HG02623 (cell line): ENCODE measurements around the gene ABHD12B.
"Not testable (repeated sequence)": the region's sequence is repeated elsewhere in the genome, so short reads cannot be mapped to it uniquely, and the experiment has no call there.

Source experiments
- ATAC-seq: cut with Tn5 transposase; IDR thresholded peaks from one replicate; pipeline ENCODE4 v1.9.1; 2021; ENCODE audit warnings: moderate library complexity; ENCODE audit not compliant: unreplicated experiment

The ABHD12B gene

GRCh38 chr14:50892255-50892654, 20.4 kb downstream of the ABHD12B start:
- ATAC-seq = no peak

DNA sequence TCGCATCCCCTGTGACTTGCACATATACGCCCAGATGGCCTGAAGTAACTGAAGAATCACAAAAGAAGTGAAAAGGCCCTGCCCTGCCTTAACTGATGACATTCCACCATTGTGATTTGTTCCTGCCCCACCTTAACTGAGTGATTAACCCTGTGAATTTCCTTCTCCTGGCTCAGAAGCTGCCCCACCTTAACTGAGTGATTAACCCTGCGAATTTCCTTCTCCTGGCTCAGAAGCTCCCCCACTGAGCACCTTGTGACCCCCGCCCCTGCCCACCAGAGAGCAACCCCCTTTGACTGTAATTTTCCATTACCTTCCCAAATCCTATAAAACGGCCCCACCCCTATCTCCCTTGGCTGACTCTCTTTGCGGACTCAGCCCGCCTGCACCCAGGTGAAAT, 24.6 kb downstream of the ABHD12B start:
- ATAC-seq = not testable (repeated sequence)

GRCh38 chr14:50897005-50897404, 25.2 kb downstream of the ABHD12B start:
- not testable (repeated sequence) for ATAC-seq

DNA sequence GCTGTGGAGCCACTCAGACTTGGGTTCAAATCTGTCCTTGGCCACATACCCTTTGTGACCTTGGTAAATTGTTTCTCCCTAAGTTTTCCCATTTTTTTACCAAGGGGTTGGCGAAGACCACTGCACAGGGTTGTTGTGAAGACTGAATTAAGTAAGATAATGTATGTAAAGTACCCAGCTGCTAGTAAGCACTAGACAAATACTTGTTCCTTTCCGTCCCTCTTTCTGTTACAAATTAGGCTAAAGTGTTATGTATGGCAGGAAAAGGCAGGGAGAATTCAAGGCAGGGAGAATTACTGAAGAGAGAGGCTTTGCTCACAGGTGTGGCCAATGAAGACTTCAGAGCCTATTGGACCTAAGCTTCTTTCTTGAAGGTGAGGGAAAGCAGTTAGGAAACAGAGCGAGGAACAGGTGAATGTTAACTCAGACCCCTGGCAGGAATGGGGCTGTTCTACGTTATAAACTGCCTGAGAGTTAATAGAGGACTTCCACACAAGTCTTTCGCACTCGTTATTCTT, 25.9 kb downstream of the ABHD12B start:
- no peak for ATAC-seq

DNA sequence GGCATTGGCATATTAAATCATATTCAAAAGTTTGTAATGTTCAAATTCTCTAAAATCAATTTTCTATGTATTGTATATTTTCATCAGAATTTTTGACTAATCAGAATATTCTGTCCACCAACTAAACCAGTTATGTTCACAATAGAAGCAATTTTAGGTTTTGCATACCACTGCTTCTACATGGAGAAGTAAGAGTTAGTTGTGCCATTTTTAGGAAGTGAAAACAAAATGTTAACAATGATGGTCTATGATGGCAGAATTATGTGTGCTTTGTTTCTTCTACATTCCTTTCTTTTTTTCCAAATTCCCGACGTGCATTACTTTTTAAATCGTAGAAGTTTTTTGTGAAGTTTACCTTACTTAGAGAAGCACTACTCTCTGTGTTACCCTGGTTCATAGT, 29.5 kb downstream of the ABHD12B start:
- no peak for ATAC-seq

- no peak for ATAC-seq
Measured at GRCh38 chr14:50904719-50905118, 32.9 kb downstream of the ABHD12B start.

- ATAC-seq = no peak
Measured at GRCh38 chr14:50906326-50907065, 34.6 kb downstream of the ABHD12B start.

DNA sequence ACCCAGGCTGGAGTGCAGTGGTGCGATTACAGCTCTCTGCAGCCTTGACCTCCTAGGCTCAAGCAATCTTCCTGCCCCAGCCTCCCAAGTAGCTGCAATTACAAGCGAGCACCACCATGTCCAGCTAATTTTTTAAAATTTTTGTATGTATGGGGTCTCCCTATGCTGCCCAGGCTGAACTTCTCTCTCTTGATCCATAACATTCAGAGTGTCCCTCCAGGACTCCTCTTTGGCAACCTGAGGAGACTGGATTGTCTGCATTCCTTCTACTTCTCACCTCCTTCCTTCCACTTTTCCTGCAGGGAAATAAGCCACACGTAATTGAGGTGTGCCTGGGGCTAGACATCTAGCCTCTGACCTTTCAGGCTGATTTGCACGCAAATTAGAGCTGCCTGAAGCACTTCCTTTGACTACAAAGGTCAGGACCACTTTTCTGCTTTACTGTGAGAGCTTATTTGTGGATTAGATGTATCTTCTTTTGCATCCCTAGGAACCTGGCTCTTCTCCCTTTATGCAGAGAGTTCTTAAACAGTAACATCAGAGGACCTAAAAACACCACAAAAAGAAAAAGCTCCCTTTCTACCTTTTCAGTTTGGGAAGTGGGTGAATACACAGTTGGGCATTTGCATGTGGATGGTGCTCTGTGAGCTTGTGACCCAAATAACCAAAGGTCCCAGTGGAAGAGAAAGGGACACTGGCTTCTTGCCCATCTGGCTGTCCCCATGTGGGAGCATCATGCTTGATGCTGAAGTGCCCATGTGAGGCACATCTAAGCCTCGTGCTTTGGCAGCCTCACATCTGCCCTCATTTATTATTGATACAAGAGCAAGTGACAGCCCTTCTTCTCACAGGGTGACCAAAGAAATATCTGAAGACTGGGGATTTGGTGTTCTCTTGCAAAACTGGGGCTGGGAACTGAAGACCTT, 38.9 kb downstream of the ABHD12B start:
- ATAC-seq = no peak

GRCh38 chr14:50917449-50917848, 45.6 kb downstream of the ABHD12B start:
- no peak for ATAC-seq

DNA sequence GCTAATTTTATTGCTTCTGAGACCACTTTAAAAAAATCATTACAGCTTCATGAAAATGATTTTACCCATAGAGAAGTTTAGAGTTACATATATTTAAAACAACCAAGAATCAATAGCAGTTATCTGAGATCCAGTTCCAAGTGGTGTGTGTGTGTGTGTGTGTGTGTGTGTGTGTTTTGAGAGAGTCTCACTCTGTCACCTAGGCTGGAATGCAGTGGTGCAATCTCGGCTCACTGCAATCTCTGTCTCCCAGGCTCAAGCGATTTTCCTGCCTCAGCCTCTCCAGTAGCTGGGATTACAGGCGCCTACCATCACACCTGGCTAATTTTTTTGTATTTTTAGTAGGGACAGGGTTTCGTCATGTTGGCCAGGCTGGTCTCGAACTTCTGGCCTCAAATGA, 47.7 kb downstream of the ABHD12B start:
- ATAC-seq = not testable (repeated sequence)

DNA sequence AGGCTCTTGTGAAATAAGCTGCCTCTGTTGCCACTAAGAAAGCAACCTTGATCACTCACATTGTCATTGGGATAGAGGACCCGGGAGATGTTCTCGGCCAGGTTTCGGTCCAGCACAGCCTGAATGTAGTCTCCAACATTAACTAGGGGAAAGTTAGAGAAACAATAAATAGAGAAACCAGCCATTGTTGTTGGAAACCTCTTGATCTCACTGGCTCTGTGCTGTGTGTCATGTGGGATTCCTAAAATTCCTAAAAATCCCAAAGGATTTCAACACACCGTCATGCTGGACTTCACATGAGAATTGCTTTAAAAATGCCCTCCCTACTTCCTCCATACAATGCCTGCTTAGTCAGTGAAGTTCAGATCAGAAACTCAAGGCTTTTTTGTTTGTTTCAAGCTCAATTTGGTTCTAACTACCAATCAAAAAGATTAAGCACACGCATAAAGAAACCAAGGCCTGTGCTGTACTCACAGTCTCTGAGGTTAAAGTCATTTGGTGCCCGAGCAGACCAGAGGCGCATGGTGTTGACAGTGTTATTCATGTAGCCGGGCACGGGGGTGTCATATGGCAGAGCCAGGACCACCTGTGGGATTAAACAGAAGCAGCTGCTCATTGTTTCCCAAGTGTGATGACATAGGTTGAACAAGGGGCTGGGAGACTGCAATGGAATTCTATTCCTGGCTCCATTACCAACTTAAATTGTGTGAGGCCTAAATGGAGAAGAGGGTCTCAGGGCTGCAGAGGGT, 48.8 kb downstream of the ABHD12B start:
- ATAC-seq = no peak

DNA sequence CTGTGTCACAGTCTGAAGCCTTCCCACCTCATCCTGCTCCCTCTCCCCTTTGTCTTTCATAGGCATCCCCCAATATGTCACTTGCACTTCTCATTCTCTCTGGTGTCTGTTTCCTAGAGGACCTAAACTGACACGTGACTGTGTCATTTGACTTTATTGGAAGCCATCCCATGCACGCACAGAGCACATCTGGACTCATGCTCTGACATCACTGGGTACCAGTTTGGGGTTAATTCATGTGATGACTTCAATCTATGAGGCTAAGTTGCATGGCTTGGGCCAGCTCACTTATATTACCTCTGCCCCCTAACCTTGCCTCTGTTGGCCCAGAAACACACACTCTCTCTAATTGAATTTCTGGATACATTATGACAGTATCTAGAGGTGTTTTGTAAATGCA, 51.0 kb downstream of the ABHD12B start:
- ATAC-seq = no peak

GRCh38 chr14:50924236-50924635, 52.4 kb downstream of the ABHD12B start:
- no peak for ATAC-seq

GRCh38 chr14:50924843-50925242, 53.0 kb downstream of the ABHD12B start:
- ATAC-seq = no peak

DNA sequence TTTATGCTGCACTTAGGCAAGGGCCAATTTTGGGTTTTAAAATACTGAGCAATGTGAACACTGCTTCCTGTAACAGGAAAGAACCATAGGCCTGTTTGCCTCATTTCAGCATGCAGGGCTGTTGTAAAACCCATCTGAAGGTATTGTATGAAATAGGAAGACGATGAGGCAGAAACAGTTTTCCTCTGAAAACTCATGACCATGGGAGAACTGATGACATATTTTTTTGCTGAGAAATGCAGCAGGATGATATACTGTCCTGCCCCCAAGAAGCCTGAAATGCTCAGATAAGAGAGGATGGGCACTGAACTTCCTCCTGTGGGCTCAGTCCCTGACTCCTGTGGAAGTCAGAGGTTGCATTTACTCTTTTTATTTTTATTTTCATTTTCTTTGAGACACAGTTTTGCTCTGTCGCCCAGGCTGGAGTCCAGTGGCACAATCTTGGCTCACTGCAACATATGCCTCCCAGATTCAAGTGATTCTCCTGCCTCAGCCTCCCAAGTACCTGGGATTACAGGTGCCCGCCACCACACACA, 55.1 kb downstream of the ABHD12B start:
- ATAC-seq = no peak

DNA sequence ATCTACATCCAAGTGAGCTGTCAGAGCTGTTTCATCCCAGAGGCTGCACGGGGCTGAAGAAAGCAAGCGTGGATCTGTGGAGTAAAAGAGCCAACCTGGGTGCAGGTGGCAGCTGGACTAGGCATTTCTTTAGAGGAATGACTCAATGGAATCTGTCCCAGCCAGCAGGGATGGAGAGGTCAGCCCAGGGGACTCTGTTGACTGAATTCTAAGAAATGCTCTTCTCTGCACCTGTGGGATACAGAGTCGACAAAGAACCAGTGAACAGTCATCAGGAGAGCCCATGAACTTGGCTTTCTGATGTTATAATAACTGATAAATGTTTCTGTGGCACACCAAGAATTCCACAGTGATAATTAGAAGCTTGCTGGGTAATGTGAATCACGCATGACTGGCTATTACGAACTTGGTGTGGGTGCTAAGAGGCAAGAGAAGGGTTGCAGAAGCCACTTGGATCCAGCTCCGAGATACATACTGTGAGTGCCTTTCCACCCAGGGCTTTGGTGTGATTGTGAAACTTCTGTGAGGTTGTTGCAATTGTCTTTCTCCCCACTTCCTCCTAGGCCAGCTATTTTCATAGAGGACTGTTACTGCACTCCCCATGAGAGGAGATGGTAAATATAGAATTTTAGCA, 56.3 kb downstream of the ABHD12B start:
- no peak for ATAC-seq

DNA sequence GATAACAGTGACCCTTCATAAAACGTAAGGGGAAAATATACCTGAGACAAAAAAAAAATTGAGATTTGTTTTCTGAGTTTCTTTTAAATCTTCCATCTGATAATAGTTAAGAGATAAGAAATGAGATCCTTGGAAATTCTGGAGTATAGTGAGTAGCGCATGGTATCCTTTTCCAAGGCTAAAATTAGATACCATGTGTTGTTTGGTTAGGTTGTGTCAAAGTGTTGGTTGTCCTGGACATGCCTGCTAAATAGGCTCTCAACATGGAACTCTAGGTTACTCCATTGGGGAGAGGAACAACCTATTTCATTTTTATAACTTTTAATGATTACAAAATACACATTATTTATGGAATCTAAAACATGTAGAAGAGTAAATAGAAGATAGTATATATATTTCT, 57.7 kb downstream of the ABHD12B start:
- ATAC-seq = no peak

GRCh38 chr14:50931559-50931958, 59.7 kb downstream of the ABHD12B start:
- ATAC-seq = no peak

DNA sequence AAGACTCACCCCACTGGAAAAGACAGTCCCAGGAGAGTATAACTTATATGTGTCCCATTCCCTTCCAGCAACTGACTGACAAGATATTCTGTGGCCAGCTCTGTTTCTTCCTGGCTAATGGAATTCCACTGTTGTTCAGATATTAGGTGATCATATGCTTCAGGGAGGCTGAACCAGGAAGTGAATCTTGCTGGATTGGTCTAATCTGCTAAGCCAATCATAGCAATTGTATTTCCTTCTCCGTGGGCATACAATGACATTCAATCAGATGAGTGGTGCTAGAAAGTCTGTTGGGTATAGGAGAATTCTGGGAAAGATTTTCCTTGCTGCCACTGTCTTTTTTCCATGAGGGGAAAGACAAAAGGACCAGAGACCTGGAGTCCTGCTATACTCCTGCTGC, 60.3 kb downstream of the ABHD12B start:
- no peak for ATAC-seq
